HPDE6-E6E7 (cell line): ENCODE measurements around the gene PCNX2.
"Not testable (repeated sequence)": the region's sequence is repeated elsewhere in the genome, so short reads cannot be mapped to it uniquely, and the experiment has no call there.

Experiments
- DNase-seq: peaks from one replicate; pipeline ENCODE4 v3.0.0; 2011; ENCODE audit warnings: missing footprints; ENCODE audit errors: extremely low spot score

Gene PCNX2

GRCh38 chr1:233016798-233017197 lies 278.7 kb downstream of the PCNX2 start:
- DNase-seq, result no peak

GRCh38 chr1:233015965-233016364 lies 279.6 kb downstream of the PCNX2 start:
- no peak for DNase-seq

DNA sequence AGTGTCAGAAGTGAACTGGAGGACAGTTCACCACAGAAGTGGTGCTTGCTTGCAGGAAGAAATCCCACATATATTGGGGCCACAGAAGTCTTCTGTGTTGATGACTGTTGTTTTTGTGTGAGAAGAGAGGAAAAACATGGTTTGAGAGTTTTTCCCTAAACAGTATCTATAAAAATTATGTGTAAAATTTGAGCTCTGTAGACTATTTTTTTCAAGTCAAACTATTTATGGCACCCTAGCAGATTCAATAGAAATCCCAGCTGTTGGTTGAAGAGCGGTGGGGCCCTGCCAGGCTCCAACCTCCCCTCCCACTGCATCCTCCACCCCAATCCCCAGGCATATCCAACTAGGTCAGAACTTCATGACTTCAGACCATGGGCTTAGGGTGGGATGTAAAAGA lies 283.5 kb downstream of the PCNX2 start:
- DNase-seq, result no peak

- DNase-seq, result no peak
Measured at GRCh38 chr1:233010146-233010545, 285.4 kb downstream of the PCNX2 start.

DNA sequence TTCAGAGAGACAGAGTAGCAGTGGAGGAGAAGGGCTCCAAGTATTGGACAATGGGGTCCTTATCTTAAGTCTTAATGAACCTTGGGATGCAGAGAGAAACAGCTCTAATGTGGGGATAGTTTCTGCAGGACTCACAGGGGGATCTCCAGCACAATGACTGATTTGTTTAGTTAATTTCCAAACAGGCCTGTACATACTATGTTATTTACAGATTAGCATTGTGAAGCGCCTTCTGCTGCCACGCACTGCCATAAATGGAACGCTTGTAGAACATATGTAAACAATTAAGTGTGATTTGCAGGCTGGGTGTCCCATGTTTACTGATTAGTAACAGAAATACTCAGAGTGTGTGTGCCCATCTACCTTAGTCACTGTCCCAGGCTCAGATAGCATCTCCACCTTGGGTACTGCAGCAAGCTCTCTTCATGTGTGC lies 289.0 kb downstream of the PCNX2 start:
- DNase-seq, result no peak

DNA sequence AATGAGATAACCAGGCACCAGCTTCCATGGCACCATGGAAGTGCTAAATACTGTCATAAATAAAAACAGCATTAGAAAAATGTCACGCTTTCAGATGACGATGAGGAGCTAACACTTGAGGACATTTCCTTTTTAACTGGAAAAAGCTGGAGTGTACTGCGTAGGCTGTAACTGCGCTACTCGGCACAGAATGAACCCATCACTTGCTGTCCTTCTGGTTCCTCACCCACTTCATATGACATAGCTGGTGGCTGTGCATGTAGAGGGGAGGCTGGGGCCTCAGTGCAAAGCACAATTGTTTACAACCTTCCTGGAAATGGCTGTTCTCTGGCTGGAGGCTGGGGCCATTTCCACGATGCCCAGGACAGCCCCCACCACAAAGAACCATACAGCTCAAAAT lies 289.4 kb downstream of the PCNX2 start:
- DNase-seq, result no peak

DNA sequence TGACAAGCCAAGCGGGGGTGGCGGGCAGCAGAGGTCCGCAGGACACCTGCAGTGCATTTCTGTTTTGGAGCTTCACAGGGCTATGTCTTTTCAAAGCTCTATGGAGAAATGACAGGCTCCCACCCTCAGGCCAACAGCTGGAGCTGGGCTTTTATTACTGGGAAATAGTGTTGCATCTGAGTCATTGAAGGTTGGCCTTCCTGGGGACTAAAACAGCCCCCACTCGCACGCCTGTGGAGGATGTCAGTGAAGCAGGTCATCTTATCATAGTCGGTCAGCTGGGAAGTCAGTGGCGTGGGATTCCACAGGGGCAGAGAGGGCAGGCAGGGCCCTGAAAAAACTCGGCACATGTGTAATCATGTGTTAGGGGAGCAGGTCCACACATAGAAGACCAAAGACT lies 289.8 kb downstream of the PCNX2 start:
- DNase-seq, result no peak

GRCh38 chr1:233005156-233005555 lies 290.4 kb downstream of the PCNX2 start:
- DNase-seq, result no peak

GRCh38 chr1:233004451-233004850 lies 291.1 kb downstream of the PCNX2 start:
- DNase-seq, result no peak

- not testable (repeated sequence) for DNase-seq
Measured at GRCh38 chr1:233003638-233004037, 291.9 kb downstream of the PCNX2 start.

GRCh38 chr1:232999956-233000625 lies 295.4 kb downstream of the PCNX2 start:
- DNase-seq, result no peak

GRCh38 chr1:232998646-232999045 lies 296.9 kb downstream of the PCNX2 start:
- no peak for DNase-seq

- DNase-seq, result no peak
Measured at GRCh38 chr1:232998138-232998537, 297.4 kb downstream of the PCNX2 start.

DNA sequence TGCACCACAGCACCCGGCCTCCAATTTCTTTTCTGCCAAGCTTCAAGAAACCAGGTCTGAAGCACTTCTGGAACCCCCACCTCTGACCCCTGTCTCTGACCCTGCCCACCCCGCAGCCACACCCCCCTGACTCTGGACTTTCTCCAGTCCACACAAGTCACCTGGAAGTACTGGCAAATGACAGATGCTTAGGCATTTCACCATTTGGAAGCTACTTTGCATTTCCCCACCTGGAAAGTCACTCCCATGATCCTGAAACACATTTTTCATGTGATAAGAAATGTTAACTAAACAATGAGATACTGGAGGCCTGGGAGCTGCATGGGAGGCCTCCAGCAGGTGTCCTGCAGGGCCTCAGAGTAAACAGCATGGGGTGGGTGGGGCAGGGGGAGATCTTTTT lies 299.4 kb downstream of the PCNX2 start:
- DNase-seq, result no peak

- DNase-seq, result no peak
Measured at GRCh38 chr1:232995189-232995588, 300.3 kb downstream of the PCNX2 start.

DNA sequence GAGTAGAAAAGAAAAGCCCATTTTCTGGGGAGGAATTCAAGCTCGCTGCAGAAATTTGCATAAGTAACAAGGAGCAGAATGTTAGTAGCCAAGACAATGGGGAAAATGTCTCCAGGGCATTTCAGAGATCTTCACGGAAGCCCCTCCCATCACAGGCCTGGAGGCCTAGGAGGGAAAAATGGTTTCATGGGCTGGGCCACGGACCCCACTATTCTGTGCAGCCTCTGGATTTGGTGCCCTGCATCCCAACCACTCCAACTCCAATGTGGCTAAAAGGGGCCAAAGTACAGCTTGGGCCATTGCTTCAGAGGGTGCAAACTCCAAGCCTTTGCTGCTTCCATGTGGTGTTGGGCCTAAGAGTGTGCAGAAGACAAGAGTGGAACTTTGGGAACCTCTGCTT lies 302.0 kb downstream of the PCNX2 start:
- DNase-seq, result no peak

GRCh38 chr1:232992227-232992626 lies 303.3 kb downstream of the PCNX2 start:
- no peak for DNase-seq

- no peak for DNase-seq
Measured at GRCh38 chr1:232991238-232991637, 304.3 kb downstream of the PCNX2 start.

- DNase-seq, result no peak
Measured at GRCh38 chr1:232990176-232991128, 305.1 kb downstream of the PCNX2 start.

DNA sequence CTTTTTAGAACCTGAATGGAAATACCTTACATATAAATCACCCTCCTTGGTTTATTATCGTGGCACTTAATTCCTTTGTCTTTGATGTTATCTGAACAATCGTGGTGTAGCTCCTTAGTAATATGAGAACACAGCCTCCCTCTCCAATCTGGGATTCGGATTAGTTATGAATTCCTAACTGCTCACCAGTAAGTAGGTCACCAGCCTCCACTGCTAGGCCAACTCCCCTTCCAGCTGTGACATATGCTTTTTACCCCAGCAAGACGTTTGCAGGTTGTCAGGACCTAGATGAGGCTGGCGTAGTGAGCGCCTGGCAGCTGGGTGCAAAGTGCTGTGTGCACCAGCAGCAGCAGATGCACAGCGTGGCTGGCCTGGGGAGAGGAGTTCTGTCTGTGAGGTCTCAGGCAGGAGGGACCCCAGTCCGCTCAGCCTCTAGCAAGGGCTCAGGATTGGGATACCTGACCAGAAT lies 306.9 kb downstream of the PCNX2 start:
- no peak for DNase-seq

DNA sequence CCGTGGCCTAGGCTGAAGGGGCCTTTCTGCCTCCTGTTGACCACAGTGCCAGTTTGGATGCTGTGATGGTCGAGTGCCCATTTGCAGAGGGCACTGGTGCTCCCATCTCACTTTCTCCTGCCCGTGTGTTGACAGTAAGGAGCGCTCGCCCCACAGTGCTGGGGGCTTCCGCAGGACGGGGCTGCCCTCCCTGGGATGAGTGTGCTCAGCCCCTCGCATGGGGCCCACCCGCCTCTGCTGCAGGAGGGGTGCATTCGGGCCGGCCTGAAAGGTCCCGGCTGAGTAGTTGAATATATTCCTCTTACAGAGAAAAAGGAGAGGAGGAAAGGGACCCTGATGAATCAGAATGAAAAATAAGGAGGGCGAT lies 307.8 kb downstream of the PCNX2 start:
- DNase-seq, result no peak

GRCh38 chr1:232987046-232987773 lies 308.3 kb downstream of the PCNX2 start:
- no peak for DNase-seq
